GM21360 (cell line): Measurements from ENCODE around the gene SYNE2.
A peak's percentile ranks its signal among the peaks of the same experiment; 100 is the strongest.

Experiments used
- ATAC-seq: cut with Tn5 transposase; IDR thresholded peaks from one replicate; pipeline ENCODE4 v1.9.1; 2021; ENCODE audit warnings: mild to moderate bottlenecking, moderate library complexity; ENCODE audit not compliant: unreplicated experiment

The SYNE2 gene

DNA sequence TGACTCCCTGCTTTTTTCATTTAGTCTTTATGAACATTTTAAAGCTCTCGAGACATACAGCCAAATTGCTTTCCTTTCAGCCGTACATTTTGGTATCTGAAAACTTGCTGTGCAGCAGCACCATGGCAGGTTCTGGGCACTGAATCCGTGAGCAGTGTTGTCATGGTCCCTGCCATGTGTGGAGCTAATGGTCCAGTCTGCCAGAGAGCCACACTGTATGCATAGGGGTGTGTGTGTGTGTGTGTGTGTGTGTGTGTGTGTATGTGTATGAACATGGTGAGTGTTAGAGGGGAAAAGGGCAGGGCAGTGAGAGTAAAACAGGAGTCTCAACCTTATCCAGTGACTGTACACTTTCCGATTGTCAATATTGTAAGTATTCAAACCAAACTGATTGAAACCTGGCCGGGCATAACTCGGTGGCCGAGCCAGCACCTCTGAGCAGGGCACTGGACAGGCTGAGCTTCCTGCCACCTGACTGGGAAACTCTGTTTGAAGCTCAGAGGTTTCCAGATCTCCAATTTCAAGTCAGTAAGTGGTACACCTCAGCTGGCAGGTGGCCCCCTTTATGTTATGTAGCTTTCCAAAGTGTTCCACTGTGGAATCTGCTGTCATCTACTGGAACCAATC lies 331.4 kb downstream of the SYNE2 start:
- no peak for ATAC-seq

DNA sequence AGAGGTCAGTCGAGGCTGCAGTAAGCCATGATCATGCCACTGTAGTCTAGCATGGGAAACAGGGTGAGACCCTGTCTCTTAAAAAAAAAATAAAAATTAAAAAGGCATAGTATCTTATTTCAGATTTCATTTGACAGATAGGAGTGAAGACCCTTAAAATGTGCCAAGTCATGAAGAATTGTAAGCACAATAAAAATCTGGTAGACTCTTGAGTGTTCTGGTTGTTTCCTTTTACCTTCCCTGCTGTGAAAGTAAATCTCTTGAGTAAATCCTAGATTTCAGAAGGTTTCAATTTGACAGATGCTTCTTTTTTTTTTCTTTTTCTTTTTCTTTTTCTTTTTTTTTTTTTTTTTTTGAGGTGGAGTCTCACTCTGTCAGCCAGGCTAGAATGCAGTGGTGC lies 332.4 kb downstream of the SYNE2 start:
- ATAC-seq: no peak

- ATAC-seq: no peak
These were observed 333.7 kb downstream of the SYNE2 start for GRCh38 chr14:64186231-64187129.

DNA sequence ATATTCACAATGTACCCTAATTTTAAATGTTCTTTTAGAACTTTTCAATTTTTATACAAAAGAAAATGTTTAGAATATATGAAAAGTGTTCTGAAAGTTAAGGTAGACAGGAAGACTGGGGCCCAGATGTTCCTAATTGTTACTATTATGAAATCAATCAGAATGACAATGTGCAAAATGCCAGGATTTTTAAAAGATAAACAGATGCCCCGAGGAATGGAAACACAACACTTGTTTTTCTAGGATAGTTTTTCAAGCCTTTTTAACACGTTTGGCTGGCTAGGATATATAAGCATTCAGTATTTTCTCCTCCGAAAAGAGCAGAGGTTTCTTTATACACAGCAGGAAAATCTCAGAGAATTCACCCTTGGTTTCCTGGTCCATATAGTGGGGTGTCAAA lies 334.5 kb downstream of the SYNE2 start:
- ATAC-seq: no peak

- ATAC-seq: no peak
These were observed 338.2 kb downstream of the SYNE2 start for GRCh38 chr14:64190974-64191502.

DNA sequence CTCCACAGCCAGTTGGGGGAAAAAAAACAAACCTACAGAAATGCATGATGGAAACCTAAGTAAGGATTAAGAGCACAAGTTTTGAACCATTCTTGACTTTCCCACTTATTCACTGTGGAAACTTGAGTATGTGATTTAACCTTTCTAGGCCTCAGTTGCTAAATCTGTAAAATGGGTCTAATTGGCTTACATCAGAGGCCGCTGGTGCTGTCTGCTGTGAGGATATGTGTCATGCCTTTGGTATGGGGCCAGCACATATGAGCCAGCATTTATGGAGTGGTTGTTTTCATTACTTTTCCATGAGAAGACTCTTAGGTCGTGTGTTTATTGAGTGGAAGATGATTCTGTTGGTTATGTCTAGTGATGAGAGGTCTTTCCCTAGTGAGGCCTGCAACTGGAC lies 339.0 kb downstream of the SYNE2 start:
- ATAC-seq: no peak

DNA sequence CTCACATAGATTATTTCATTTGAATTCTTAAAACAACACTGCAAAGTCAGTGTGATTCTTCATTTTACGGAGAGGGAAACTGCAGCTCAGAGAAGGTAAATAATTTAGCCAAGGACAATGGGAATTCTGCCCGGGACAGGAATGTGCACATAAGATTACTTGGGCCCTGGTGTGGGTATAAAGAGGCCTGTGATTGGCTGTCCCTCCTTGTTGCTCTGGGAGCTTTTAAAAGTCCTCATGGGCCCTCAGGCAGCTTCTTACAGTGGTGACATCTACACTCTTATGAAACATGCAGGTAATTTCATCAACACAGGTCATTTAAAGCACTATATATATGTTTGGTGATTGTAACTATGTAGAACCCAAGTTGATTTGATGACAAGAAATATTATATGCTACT lies 341.0 kb downstream of the SYNE2 start:
- ATAC-seq: no peak

- ATAC-seq: no peak
These were observed 341.6 kb downstream of the SYNE2 start for GRCh38 chr14:64194404-64194803.

DNA sequence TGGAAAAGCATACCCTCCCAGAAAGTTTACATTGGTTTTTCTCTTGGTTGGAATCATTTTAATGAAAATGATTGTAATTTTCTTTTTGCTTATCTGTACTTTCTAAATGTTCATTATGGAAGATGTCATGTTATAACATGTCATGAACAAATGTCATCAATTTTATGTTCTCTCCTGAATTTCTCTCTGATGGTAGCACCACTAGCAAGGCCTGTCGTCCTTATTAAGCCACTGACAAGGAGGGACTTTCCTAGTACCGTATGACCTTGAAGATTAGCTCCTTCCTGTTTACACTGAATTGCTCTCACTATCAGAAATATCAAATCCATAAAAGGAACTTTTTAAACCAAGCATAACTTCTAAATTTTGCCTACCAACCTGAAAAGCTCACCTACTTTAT lies 342.4 kb downstream of the SYNE2 start:
- ATAC-seq: no peak

DNA sequence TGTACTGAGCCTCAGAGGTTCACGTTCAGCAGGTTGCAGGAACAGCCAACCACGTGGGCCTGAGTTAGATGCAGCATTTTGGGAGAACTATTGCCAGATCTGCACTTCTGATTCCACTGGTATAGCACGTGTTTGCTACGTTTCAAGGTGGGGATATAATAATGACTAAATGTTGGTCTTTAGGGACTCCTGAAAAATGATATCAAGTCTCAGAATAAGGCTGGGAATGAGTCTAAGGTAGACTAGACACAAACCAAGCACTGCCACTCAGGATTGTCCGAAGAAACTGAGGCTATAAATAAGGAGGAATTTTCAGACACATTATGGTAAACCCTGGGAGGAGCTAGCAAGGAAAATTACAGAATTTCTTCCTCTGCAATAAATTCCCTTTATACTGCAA lies 343.3 kb downstream of the SYNE2 start:
- no peak for ATAC-seq

- ATAC-seq: peak; percentile 55
These were observed 344.1 kb downstream of the SYNE2 start for GRCh38 chr14:64196814-64197411.

DNA sequence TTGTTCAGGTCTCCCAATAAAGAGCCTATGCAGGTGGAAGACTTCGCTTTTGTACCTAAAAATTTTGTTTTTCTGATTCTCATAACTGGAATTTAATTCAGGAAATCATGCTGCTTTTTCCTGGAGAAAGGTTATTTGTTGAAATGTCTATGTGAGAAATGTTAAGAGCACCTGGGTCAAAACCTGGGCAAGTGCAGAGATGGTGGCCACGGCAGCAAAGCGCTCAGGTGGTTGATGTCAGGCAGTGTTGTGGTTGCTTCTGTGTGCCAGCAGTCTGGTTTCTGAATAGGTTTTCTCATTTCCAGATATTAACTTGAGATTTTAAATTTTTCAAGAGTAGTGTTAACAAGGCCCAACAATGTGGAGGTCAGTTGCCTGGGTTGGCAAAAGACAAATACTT lies 345.2 kb downstream of the SYNE2 start:
- ATAC-seq: no peak

DNA sequence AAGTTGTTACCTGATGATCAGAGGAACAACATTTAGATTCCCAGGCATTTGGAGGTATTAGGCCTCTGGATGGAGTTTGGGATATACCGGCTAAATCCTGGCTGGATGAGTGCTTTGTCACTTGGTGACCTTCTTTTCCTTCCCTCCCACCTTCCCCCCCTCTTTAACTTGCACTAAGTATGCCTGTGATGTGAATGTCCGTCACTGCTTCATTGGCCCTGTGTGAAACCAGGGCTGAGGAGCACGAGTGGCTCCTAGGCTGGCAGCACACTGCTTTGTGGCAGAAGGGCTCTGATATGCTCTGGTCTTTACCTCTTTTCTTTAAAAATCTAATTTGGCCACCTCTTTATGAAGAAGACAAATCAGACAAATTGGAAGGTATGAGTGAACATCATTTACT lies 345.7 kb downstream of the SYNE2 start:
- ATAC-seq: no peak

DNA sequence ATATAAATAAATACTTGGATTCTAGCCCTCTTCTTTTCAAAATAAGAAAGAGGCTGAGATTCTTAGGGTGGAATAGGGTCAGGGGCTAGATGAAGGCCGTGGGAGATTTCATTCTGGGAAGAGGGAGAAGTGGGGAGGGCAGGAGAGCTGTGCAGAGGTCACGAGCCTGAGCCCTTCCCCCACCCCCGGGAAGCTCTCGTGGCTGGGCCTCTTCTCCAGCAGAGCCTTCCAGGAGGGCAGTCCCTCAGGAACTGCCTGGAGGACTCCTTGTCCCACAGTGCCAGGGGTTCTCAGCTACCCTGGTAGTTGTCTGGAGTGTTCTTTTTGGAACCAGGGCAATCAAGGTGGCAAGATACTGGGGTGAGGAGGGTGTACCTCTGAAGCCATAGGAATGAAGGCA lies 347.4 kb downstream of the SYNE2 start:
- no peak for ATAC-seq

DNA sequence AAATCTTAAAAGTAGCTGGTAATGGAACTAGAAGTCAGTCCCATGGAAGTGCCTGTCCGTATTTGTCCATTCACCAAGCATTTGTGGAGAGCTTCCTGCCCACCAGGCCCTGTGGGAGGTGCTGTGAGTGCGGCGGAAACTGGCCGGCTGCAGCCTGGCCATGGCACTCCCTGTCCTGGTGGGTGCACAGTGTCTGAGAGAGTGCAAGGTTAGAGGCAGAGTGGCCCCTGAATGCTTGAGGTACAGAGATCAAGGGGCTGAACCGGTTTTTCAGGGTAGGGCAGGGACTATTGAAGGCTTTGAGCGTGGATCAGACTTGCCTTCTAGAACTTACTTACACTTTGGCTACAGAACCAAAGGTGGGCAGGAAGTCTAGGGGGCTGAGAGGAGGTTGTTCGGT lies 348.5 kb downstream of the SYNE2 start:
- no peak for ATAC-seq

- ATAC-seq: no peak
These were observed 349.2 kb downstream of the SYNE2 start for GRCh38 chr14:64201921-64202545.

GRCh38 chr14:64202716-64203115 lies 349.9 kb downstream of the SYNE2 start:
- ATAC-seq: no peak

- no peak for ATAC-seq
These were observed 350.7 kb downstream of the SYNE2 start for GRCh38 chr14:64203366-64204006.

DNA sequence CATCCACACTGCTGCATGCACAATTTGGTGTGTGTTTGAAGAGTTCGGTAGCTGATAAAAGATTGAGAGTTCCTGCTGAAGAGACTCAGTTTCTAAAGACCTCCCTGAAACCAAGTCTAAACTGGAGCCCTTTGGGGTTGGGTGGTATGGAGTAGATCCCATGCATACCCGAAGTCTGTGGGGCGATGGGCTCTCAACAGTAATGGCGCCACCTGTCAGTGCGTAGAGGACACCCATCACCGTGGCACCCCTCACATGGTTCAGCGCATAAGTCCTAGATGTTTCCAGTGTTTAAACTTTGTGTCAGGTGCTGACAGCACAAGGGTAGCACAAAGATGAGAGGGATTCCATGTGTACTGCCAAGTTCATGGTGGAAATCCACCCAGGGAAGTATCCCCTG lies 355.5 kb downstream of the SYNE2 start:
- no peak for ATAC-seq

DNA sequence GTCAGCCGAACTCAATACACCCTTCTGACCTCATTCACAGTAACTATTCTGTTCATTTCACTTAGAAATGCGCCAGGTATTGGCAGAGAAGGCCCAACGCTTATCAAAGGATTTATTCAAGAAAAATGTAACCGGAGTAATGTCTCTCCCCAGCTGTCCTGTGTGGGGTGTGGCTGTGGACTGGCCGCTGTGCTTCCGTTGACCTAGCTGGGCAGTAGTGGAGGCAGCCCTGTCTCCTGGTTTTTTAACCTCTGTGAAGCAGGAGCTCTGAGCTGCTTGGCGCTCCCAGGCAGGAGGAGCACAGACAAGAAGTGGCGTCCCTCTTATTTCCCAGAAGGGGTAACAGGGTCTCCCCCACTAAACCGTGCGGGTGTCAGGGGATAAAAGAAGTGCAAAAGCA lies 356.2 kb downstream of the SYNE2 start:
- ATAC-seq: no peak
